Upper lobe of left lung (tissue), 6 donors: Measurements from ENCODE around the gene KIF25. TPM values are rescaled to one million over a fixed set of nuclear protein-coding genes. Genes with fewer than 3 reads are reported as not detected.
A peak's percentile ranks its signal among the peaks of the same experiment; 100 is the strongest.

Source experiments
- ATAC-seq, 2 donors: fragments of 200-7000 bp; cut with Tn5 transposase; one replicate each; pipeline ENCODE4 v1.9.1; 2022; ENCODE audit warnings: mild to moderate bottlenecking in 2 of 2, moderate library complexity in 2 of 2; ENCODE audit not compliant: low FRiP score in 2 of 2
- DNase-seq, 2 donors: peaks; one replicate each; pipeline ENCODE4 v3.0.0-alpha.2; 2019 to 2020
- H3K27ac ChIP-seq, 4 donors: fragments of 200-600 bp; sonication (generic); one replicate each; pipeline ENCODE4 v1.5.1; 2016 to 2019
- H3K27me3 ChIP-seq, 4 donors: fragments of 200-600 bp; sonication (generic); one replicate each; pipeline ENCODE4 v1.5.1; 2017 to 2019
- H3K36me3 ChIP-seq, 4 donors: fragments of 200-600 bp; sonication (generic); one replicate each; pipeline ENCODE4 v1.5.1; 2016 to 2019
- H3K4me1 ChIP-seq, 4 donors: fragments of 200-600 bp; sonication (generic); one replicate each; pipeline ENCODE4 v1.5.1; 2018 to 2019
- H3K4me3 ChIP-seq, 4 donors: fragments of 200-600 bp; sonication (generic); one replicate each; pipeline ENCODE4 v1.5.1; 2017 to 2019; ENCODE audit warnings: mild to moderate bottlenecking in 2 of 4, moderate library complexity in 1 of 4
- H3K9me3 ChIP-seq, 4 donors: fragments of 200-600 bp; sonication (generic); one replicate each; pipeline ENCODE4 v1.5.1; 2018 to 2019
- EP300 ChIP-seq, 4 donors: sonication (generic); formaldehyde crosslinking; IDR thresholded peaks; one replicate each; pipeline ENCODE4 v1.5.1; 2017; ENCODE audit warnings: antibody characterized with exemption in 4 of 4, control low read depth in 2 of 4
- POLR2A ChIP-seq, 4 donors: fragments of 450-650 bp; IDR thresholded peaks; one replicate each; pipeline ENCODE4 v1.5.1; 2016 to 2017; ENCODE audit warnings: antibody characterized with exemption in 4 of 4, mild to moderate bottlenecking in 2 of 4
- POLR2AphosphoS5 ChIP-seq, 2 donors: sonication (generic); formaldehyde crosslinking; IDR thresholded peaks; one replicate each; pipeline ENCODE4 v1.5.1; 2017; ENCODE audit warnings: antibody characterized with exemption in 2 of 2
- WGBS, 2 donors: methylation state at CpG; one replicate each; pipeline ENCODE4 v1.1.5; 2017 to 2018; 5-methylcytosine and 5-hydroxymethylcytosine counted together
- total RNA-seq, 6 donors: library from RNA; depleted of rRNA in 4 of 6; stranded (reverse); fragments of >200 nt in 4 of 6; gene quantifications; one replicate each; pipeline versions ENCODE4 v1.1.0 to v1.2.1, GENCODE V29; 2016 to 2021
- TF ChIP-seq, protein P1 (sequence below), 6 experiments: fragments of 450-650 bp in 4 of 6; fragments of 200-600 bp in 2 of 6; sonication (generic) in 2 of 6; IDR thresholded peaks; one replicate each; pipeline ENCODE4 v1.5.1; 2016 to 2019; ENCODE audit warnings: antibody characterized with exemption in 6 of 6
- donor health status: DM: no; HTN: no; CAD: no; lungs with moderate emphysema.
- donor health status: DM: no; HTN: yes; CAD: no; lungs with severe emphysema.

KIF25 gene
- total RNA-seq, 6 donors from 2014 or later = 0.17 to 0.54 (median 0.30) TPM; not detected in 3

DNA sequence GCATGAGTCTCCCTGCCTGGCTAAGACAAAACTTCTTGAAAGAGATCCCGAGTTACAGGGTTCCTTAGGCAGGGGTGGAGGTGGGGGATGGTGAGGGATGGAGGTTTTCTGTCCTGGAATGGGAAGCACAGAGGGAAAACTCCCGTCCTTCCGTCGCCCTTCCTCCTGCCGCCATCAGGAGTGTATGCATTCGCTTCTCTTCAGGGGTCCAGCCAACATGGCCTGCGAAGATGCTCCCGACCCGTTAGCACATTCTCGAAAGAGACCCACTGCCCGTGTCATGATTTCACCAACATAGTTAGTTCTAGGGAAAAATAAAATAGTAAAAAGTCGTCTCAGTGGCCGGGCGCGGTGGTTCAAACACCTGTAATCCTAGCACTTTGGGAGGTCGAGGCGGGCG lies 37.1 kb downstream of the KIF25 start:
- H3K36me3 ChIP-seq = no peaks in the 10 kb centered on the region
- H3K4me3 ChIP-seq = no peak overlapping the region
- H3K27ac ChIP-seq = peak overlapping the region; percentile 48 to 80 (median 66)
- DNase-seq = no peak
- WGBS, 2 donors = 93% methylated on average over 18 of the region's 18 CpGs
- no peak for TF ChIP-seq POLR2AphosphoS5 (IDR thresholded peaks at IDR 0.05)
- no peak for TF ChIP-seq EP300 (IDR thresholded peaks at IDR 0.05)
- no peak for TF ChIP-seq POLR2A (IDR thresholded peaks at IDR 0.05)
- TF ChIP-seq, protein P1, sequence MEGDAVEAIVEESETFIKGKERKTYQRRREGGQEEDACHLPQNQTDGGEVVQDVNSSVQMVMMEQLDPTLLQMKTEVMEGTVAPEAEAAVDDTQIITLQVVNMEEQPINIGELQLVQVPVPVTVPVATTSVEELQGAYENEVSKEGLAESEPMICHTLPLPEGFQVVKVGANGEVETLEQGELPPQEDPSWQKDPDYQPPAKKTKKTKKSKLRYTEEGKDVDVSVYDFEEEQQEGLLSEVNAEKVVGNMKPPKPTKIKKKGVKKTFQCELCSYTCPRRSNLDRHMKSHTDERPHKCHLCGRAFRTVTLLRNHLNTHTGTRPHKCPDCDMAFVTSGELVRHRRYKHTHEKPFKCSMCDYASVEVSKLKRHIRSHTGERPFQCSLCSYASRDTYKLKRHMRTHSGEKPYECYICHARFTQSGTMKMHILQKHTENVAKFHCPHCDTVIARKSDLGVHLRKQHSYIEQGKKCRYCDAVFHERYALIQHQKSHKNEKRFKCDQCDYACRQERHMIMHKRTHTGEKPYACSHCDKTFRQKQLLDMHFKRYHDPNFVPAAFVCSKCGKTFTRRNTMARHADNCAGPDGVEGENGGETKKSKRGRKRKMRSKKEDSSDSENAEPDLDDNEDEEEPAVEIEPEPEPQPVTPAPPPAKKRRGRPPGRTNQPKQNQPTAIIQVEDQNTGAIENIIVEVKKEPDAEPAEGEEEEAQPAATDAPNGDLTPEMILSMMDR (IDR thresholded peaks at IDR 0.05) = no peak
- ATAC-seq = no peak
- H3K27me3 ChIP-seq = no peaks in the 10 kb centered on the region
- H3K9me3 ChIP-seq = peaks cover 8 to 12% (median 11%) of the 10 kb centered on the region in 4 donors
- H3K4me1 ChIP-seq = peaks cover 14 to 27% (median 21%) of the 10 kb centered on the region in 4 donors

- Histone ChIP-seq H3K9me3 (peaks cover 13 to 19% (median 17%) of the 10 kb centered on the region in 4 donors), H3K4me3 (peak overlapping the region in 3 of 4 donors; percentile 23 to 45 (median 41)), H3K27me3 (no peaks in the 10 kb centered on the region), H3K36me3 (no peaks in the 10 kb centered on the region), H3K4me1 (peaks cover 14 to 27% (median 20%) of the 10 kb centered on the region in 4 donors), H3K27ac (peak overlapping the region; percentile 68 to 80 (median 76))
- ATAC-seq (peak; percentile 53 to 72), DNase-seq (peak in 1 of 2 donors; percentile 85)
- TF ChIP-seq, protein P1 (IDR thresholded peaks at IDR 0.05) = no peak
- TF ChIP-seq POLR2AphosphoS5 (IDR thresholded peaks at IDR 0.05) (peak in 1 of 2 donors; percentile 85), POLR2A (IDR thresholded peaks at IDR 0.05) (no peak), EP300 (IDR thresholded peaks at IDR 0.05) (peak in 2 of 4 donors; percentile 35 to 87)
- WGBS, 2 donors = 28 to 58% methylated on average over 17 to 38 of the region's 45 CpGs
Observed at GRCh38 chr6:168035098-168035660, 37.7 kb downstream of the KIF25 start.

DNA sequence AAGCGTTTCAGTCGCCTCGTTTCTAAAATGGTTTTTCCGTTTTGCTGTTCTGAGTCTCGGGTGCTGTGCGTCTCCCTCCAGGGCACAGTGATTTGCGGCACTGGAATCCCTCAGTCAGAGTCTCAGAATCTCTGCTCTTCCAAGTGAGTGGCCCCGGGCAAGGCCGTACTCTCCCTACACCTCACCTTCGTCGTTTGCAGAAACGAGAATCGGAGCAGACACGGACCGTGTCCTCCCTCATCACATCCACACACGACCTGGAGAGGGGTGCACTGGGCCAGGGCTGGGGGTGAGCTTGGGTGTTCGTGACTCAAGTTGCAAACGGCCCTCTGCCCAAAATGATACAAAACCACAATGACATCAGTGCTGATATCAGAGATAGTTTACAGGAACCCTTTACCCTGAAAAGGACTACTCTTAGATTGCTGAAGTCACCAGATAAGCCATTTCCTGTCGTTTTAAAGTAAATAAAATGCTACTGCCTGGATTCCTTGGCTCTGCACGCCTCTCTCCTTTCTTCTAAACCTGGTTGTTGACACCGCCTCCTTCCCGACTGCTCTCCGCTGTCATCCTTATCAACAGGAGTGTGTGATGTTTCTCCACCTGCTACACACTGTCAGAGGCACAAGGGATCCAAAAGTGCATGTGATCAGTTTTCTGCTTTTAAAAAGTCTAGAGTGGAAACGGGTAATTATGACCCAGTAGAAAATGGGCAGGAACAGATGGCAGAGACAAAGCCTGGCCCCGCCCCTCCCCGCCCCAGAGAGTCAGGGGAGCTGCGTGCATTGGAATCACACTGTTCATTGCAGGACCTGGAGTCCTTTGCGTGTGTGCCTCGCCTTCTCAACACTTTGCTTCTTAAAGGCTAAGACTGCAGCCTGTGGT lies 38.4 kb downstream of the KIF25 start:
- H3K27ac ChIP-seq = peak overlapping the region; percentile 68 to 80 (median 76)

DNA sequence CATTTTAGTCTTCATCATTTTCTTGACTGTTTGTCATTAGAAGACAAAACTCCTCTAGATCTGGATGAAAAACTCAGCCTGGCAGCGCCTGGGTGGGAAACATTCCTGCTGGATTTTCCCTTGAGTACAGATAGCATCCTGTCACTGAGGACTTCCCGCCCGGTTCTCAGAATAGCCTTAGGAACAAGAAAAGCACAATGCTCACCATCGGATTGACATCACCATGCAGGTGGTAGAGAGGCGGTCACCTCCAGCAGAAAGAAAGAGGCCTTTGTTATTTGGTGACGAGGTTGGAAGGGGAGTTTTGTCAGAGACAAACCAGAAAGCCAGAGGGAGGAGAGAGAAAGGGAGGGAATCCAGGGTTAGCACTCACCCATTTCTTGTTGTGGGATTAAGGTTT lies 39.8 kb downstream of the KIF25 start:
- Histone ChIP-seq H3K4me1 (peaks cover 10 to 13% (median 11%) of the 10 kb centered on the region in 4 donors), H3K9me3 (peaks cover 24 to 37% (median 28%) of the 10 kb centered on the region in 4 donors), H3K4me3 (no peak overlapping the region), H3K27ac (peak overlapping the region in 1 of 4 donors; percentile 68), H3K36me3 (no peaks in the 10 kb centered on the region), H3K27me3 (no peaks in the 10 kb centered on the region)
- ATAC-seq (no peak), DNase-seq (no peak)
- TF ChIP-seq POLR2AphosphoS5 (IDR thresholded peaks at IDR 0.05) = peak; percentile 19 to 61
- TF ChIP-seq, protein P1 (IDR thresholded peaks at IDR 0.05) = no peak
- no peak for TF ChIP-seq POLR2A (IDR thresholded peaks at IDR 0.05)
- TF ChIP-seq EP300 (IDR thresholded peaks at IDR 0.05) = peak in 2 of 4 donors; percentile 65 to 73
- 67 to 75% methylated on average over 6 of the region's 6 CpGs for WGBS, 2 donors

More for the DNA sequence above, 38.4 kb downstream of the KIF25 start:
- TF ChIP-seq EP300 (IDR thresholded peaks at IDR 0.05) (peak in 3 of 4 donors; percentile 39 to 73 (median 58)), POLR2AphosphoS5 (IDR thresholded peaks at IDR 0.05) (peak in 1 of 2 donors; percentile 71), POLR2A (IDR thresholded peaks at IDR 0.05) (no peak)
- TF ChIP-seq, protein P1 (IDR thresholded peaks at IDR 0.05) = no peak
- DNase-seq = no peak
- peaks cover 13 to 22% (median 15%) of the 10 kb centered on the region in 4 donors for H3K4me1 ChIP-seq
- H3K4me3 ChIP-seq = peak overlapping the region in 3 of 4 donors; percentile 23 to 45 (median 41)
- H3K27me3 ChIP-seq = no peaks in the 10 kb centered on the region
- WGBS, 2 donors = 36 to 65% methylated on average over 26 to 29 of the region's 29 CpGs
- no peaks in the 10 kb centered on the region for H3K36me3 ChIP-seq
- peak; percentile 22 to 52 for ATAC-seq
- H3K9me3 ChIP-seq = peaks cover 19 to 26% (median 24%) of the 10 kb centered on the region in 4 donors
